Gastrocnemius medialis (tissue), 4 donors: ENCODE measurements around the gene ARID1B. TPM values are rescaled to one million over a fixed set of nuclear protein-coding genes. Genes with fewer than 3 reads are reported as not detected.

ENCODE experiments used
- ATAC-seq, 2 donors: fragments of 150-250 bp; one replicate each; pipeline ENCODE4 v1.9.1; 2016
- DNase-seq, 2 donors: peaks; one replicate each; pipeline ENCODE4 v3.0.0-alpha.2; 2019
- H3K27ac ChIP-seq, 4 donors: fragments of 200-600 bp; sonication (generic); 1 replicate in 1 of 4; 2 replicates in 3 of 4; pipeline ENCODE4 v1.5.1; 2016 to 2018; ENCODE audit warnings: mild to moderate bottlenecking in 2 of 4, moderate library complexity in 1 of 4
- H3K27me3 ChIP-seq, 3 donors: fragments of 200-600 bp; sonication (generic) in 2 of 3; 1 replicate in 1 of 3; 2 replicates in 2 of 3; pipeline versions ENCODE4 v1.5.1 to v1.6.0; 2016 to 2019; ENCODE audit warnings: mild to moderate bottlenecking in 1 of 3, moderate library complexity in 1 of 3
- H3K36me3 ChIP-seq, 2 donors: fragments of 200-600 bp; sonication (generic) in 1 of 2; one replicate each; pipeline ENCODE4 v1.5.1; 2017 to 2018
- H3K4me1 ChIP-seq, 2 donors: fragments of 200-600 bp; sonication (generic) in 1 of 2; one replicate each; pipeline ENCODE4 v1.5.1; 2016 to 2017; ENCODE audit warnings: mild to moderate bottlenecking in 2 of 2
- H3K4me3 ChIP-seq, 4 donors: fragments of 200-600 bp; sonication (generic) in 3 of 4; 1 replicate in 1 of 4; 2 replicates in 3 of 4; pipeline ENCODE4 v1.5.1; 2016 to 2019; ENCODE audit warnings: mild to moderate bottlenecking in 2 of 4
- H3K9me3 ChIP-seq, 3 donors: fragments of 200-600 bp; sonication (generic) in 2 of 3; 1 replicate in 1 of 3; 2 replicates in 2 of 3; pipeline ENCODE4 v1.5.1; 2016 to 2019
- CTCF ChIP-seq, 5 experiments: fragments of 450-650 bp in 3 of 5; fragments of 200-600 bp in 2 of 5; sonication (generic) in 2 of 5; IDR thresholded peaks in 4 of 5; conservative IDR thresholded peaks in 1 of 5; 1 replicate in 4 of 5; 2 replicates in 1 of 5; pipeline ENCODE4 v1.5.1; 2016 to 2019; ENCODE audit warnings: antibody characterized with exemption in 5 of 5, mild to moderate bottlenecking in 3 of 5, moderate library complexity in 3 of 5
- POLR2A ChIP-seq, 2 donors: fragments of 450-650 bp; IDR thresholded peaks; one replicate each; pipeline ENCODE4 v1.6.1; 2017; ENCODE audit warnings: antibody characterized with exemption in 2 of 2, mild to moderate bottlenecking in 2 of 2, moderate library complexity in 2 of 2
- in situ Hi-C, 4 donors: fragments of 200-750 bp; cut with MboI; loops; one replicate each; pipeline versions ENCODE4 v1.15.0 to v1.8.0; 2017; ENCODE audit warnings: low sequenced_read_pairs in 4 of 4
- intact Hi-C: fragments of 100-400 bp; cut with DNase I; formaldehyde crosslinking; loops from one replicate; pipeline ENCODE4 v1.15.1; 2023; ENCODE audit warnings: low total_unique reads
- total RNA-seq, 4 donors: library from RNA; depleted of rRNA; stranded (reverse); fragments of >200 nt; gene quantifications; one replicate each; pipeline versions ENCODE4 v1.1.0 to v1.2.3, GENCODE V29; 2016

ARID1B gene
- total RNA-seq, 4 donors from 2014 or later: 54.9 to 75.3 (median 62.0) TPM

DNA sequence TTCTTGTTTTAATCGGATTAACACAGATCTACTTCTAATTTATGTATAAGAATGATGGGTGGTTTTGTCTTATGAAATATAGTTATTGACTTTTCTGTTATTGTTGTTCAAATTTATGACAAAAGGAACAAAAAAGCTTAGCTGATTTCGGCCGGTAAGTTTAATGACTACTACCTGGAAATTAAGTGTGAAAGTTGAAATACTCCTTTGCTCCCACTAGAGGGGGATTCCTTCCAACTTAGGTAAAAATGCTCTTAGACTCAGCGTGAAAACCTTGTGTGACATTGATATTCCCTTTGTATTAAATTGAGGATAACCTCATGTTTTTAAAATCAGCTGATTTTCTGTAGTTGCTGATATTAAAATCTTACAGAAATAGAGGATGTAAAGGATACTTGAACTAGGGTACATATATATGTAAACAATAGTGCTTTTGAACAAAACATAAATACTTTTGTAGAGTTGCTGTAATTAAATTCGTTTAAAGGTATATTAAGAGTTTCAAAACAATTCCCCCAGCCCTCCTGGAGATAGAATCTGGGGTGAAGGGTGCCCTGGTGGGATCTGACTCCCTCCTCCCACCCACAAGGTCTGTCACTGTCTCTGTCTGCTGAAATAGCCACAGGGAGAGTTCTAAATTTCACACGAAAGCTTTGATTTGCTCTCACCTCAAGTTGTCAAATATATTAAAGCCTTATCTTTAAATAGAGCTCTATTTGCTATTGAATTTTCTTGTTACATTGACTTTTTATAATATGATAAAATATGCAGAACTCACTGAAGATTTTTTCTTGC is 257.5 kb downstream of the ARID1B start:
- in situ Hi-C loops: loop anchor here (10.0 to 25.0 kb wide), 5 partner anchors 140 to 472 kb away; no protein-coding TSS in a partner anchor
- peak overlapping the region in 2 of 4 donors; percentile 4 to 8 for H3K27ac ChIP-seq
- peaks cover 41 to 45% of the 10 kb centered on the region in 2 donors for H3K4me1 ChIP-seq
- no peaks in the 10 kb centered on the region for H3K9me3 ChIP-seq
- no peaks in the 10 kb centered on the region for H3K27me3 ChIP-seq
- intact Hi-C loops: loop anchor here (5.0 kb wide), 1 partner anchor 148 kb away; no protein-coding TSS in a partner anchor
- no peaks in the 10 kb centered on the region for H3K36me3 ChIP-seq
- TF ChIP-seq POLR2A (IDR thresholded peaks at IDR 0.05) (no peak), CTCF (IDR thresholded peaks at IDR 0.05 in 4 of 5, conservative IDR thresholded peaks at IDR 0.05 in 1 of 5) (peak; percentile 22 to 55 (median 53))
- DNase-seq (no peak), ATAC-seq (peak in 1 of 2 donors; percentile 42)
- H3K4me3 ChIP-seq: no peak overlapping the region

GRCh38 chr6:157035546-157035945 is 258.4 kb downstream of the ARID1B start:
- Histone ChIP-seq H3K4me3 (no peak overlapping the region), H3K27ac (peak overlapping the region in 1 of 4 donors; percentile 37), H3K27me3 (no peaks in the 10 kb centered on the region), H3K4me1 (peaks cover 41 to 45% of the 10 kb centered on the region in 2 donors), H3K9me3 (no peaks in the 10 kb centered on the region), H3K36me3 (no peaks in the 10 kb centered on the region)
- DNase-seq (no peak), ATAC-seq (no peak)
- no peak for TF ChIP-seq CTCF (IDR thresholded peaks at IDR 0.05 in 4 of 5, conservative IDR thresholded peaks at IDR 0.05 in 1 of 5)
- TF ChIP-seq POLR2A (IDR thresholded peaks at IDR 0.05): no peak
- in situ Hi-C loops: loop anchor here (10.0 to 25.0 kb wide), 5 partner anchors 139 to 473 kb away; no protein-coding TSS in a partner anchor
- intact Hi-C loops: no loop called here

DNA sequence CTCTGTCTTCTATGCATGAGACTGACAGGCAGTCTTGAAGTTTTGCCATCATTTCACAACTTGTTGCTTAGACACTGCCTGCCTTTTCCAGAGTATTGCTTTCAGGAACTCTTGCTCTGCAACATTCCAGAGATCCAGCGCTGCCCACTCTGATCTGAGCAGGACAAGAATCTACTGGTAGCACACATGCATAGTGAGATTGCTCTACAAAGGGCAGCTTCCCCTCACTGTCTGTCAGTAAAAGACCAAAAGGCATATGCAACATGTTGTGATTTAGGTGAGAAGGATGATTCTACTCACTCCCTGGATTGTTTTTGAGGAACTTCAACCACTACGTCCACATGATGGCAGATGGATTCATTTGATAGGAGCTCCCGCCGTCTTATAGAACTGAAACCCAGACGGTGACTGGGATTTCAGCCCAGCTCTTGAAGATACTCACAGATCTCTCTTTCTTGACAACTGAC is 259.1 kb downstream of the ARID1B start:
- TF ChIP-seq POLR2A (IDR thresholded peaks at IDR 0.05) (no peak), CTCF (IDR thresholded peaks at IDR 0.05 in 4 of 5, conservative IDR thresholded peaks at IDR 0.05 in 1 of 5) (no peak)
- DNase-seq (no peak), ATAC-seq (peak; percentile 80 to 87)
- no peak overlapping the region for H3K4me3 ChIP-seq
- in situ Hi-C loops (loop anchor here (10.0 to 25.0 kb wide), 5 partner anchors 139 to 474 kb away; no protein-coding TSS in a partner anchor), intact Hi-C loops (no loop called here)
- H3K27me3 ChIP-seq: no peaks in the 10 kb centered on the region
- peaks cover 41 to 45% of the 10 kb centered on the region in 2 donors for H3K4me1 ChIP-seq
- no peaks in the 10 kb centered on the region for H3K9me3 ChIP-seq
- peaks cover 0 to 2% of the 10 kb centered on the region in 2 donors for H3K36me3 ChIP-seq
- H3K27ac ChIP-seq: no peak overlapping the region

GRCh38 chr6:157037165-157037564 is 260.0 kb downstream of the ARID1B start:
- peaks cover 0 to 2% of the 10 kb centered on the region in 2 donors for H3K36me3 ChIP-seq
- TF ChIP-seq POLR2A (IDR thresholded peaks at IDR 0.05) (no peak), CTCF (IDR thresholded peaks at IDR 0.05 in 4 of 5, conservative IDR thresholded peaks at IDR 0.05 in 1 of 5) (no peak)
- intact Hi-C loops (no loop called here), in situ Hi-C loops (loop anchor here (10.0 to 25.0 kb wide), 5 partner anchors 138 to 475 kb away; no protein-coding TSS in a partner anchor)
- no peak overlapping the region for H3K4me3 ChIP-seq
- no peak for DNase-seq
- H3K27me3 ChIP-seq: no peaks in the 10 kb centered on the region
- no peak overlapping the region for H3K27ac ChIP-seq
- ATAC-seq: no peak
- peaks cover 41 to 44% of the 10 kb centered on the region in 2 donors for H3K4me1 ChIP-seq
- H3K9me3 ChIP-seq: no peaks in the 10 kb centered on the region
